ENCODE data around the gene ZNF79.
"Not testable (repeated sequence)": the region's sequence is repeated elsewhere in the genome, so short reads cannot be mapped to it uniquely, and the experiment has no call there.

DNA sequence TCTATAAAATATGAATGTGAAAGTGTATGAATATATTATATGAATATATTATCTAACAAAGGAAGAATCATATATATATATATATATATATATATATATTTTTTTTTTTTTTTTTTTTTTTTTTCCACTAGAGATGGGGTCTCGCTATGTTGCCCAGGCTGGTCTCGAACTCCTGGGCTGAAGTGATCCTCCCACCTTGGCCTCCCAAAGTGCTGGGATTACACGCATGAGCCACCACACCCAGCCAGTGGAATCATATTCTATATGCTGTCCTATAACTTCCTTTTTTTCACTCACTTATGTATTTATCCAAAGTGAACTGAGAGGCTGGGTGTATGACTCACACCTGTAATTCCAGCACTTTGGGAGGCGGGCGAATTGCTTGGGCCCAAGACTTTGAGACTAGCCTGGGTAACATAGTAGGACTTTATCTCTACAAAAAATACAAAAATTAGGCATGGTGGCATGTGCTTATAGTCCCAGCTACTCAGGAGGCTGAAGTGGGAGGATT, 42.3 kb downstream of the ZNF79 start:
- TF ChIP-seq EZH2 (IDR thresholded peaks at IDR 0.05; ENCODE audit: insufficient read depth, poor library complexity, severe bottlenecking); EZH2phosphoT487 (IDR thresholded peaks at IDR 0.05; ENCODE audit: insufficient read depth, low read depth): not testable (repeated sequence)
